SK-N-SH (cell line): ENCODE data around the gene NDUFB2. TPM values are rescaled to one million over a fixed set of nuclear protein-coding genes. Genes with fewer than 3 reads are reported as not detected.

Source experiments
- CTCF ChIA-PET: fragments of 300-600, 350-600 bp; formaldehyde crosslinking; extraction: SDS; loops from one replicate; lab custom pipeline; 2021; lab: Yijun Ruan, JAX
- POLR2A ChIA-PET: fragments of 350-600 bp; sonication (Branson Sonifier 250); formaldehyde crosslinking; extraction: SDS; loops from one replicate; lab custom pipeline; 2020; ENCODE audit warnings: antibody characterized with exemption, inconsistent platforms; lab: Yijun Ruan, JAX
- DNase-seq: peaks from one replicate; pipeline ENCODE4 v3.0.0; 2012
- H2AFZ ChIP-seq: fragments of 200-600 bp; sonication (generic); 2 replicates; pipeline ENCODE4 v1.8.1; 2016; ENCODE audit warnings: antibody characterized with exemption, mild to moderate bottlenecking, low read depth
- H3F3A ChIP-seq: fragments of 200-600 bp; sonication (generic); replicated peaks from 2 replicates; pipeline ENCODE3; 2016; ENCODE audit warnings: antibody characterized with exemption, mild to moderate bottlenecking; ENCODE audit not compliant: insufficient read depth
- H3K27ac ChIP-seq, 2 experiments: fragments of 200-500 bp in 1 of 2; fragments of 200-600 bp in 1 of 2; sonication (Bioruptor generic) in 1 of 2; sonication (generic), shearing (Covaris generic) in 1 of 2; 2 replicates each; pipeline versions ENCODE4 v1.5.1 to v1.6.1; 2014 to 2016; ENCODE audit warnings: low read depth in 2 of 2, inconsistent platforms in 1 of 2, low read length in 1 of 2, mild to moderate bottlenecking in 1 of 2, mixed read lengths in 1 of 2
- H3K27me3 ChIP-seq: fragments of 200-600 bp; sonication (generic), shearing (Covaris generic); 2 replicates; pipeline ENCODE4 v1.6.1; 2016; ENCODE audit warnings: mixed run types; ENCODE audit not compliant: insufficient read depth
- H3K36me3 ChIP-seq, 2 experiments: fragments of 200-500 bp in 1 of 2; fragments of 200-600 bp in 1 of 2; sonication (Bioruptor generic) in 1 of 2; sonication (generic) in 1 of 2; replicated peaks in 1 of 2; 2 replicates each; pipeline versions ENCODE3 to v1.5.1; 2014 to 2016; ENCODE audit warnings: low read length in 1 of 2, mild to moderate bottlenecking in 1 of 2; ENCODE audit not compliant: insufficient read depth in 2 of 2, control insufficient read depth in 1 of 2
- H3K4me1 ChIP-seq, 2 experiments: fragments of 200-500 bp in 1 of 2; fragments of 200-600 bp in 1 of 2; sonication (Bioruptor generic) in 1 of 2; sonication (generic), shearing (Covaris generic) in 1 of 2; 2 replicates each; pipeline versions ENCODE4 v1.5.1 to v1.6.1; 2014 to 2016; ENCODE audit warnings: low read depth in 1 of 2, low read length in 1 of 2, mixed run types in 1 of 2; ENCODE audit not compliant: insufficient read depth in 2 of 2, control insufficient read depth in 1 of 2
- H3K4me2 ChIP-seq: fragments of 200-600 bp; sonication (generic), shearing (Covaris generic); 2 replicates; pipeline ENCODE4 v1.6.1; 2017; ENCODE audit warnings: mixed run types
- H3K4me3 ChIP-seq, 2 experiments: fragments of 200-500 bp in 1 of 2; fragments of 200-600 bp in 1 of 2; sonication (Bioruptor generic) in 1 of 2; sonication (generic), shearing (Covaris generic) in 1 of 2; 2 replicates each; pipeline versions ENCODE4 v1.5.1 to v1.8.1; 2014 to 2016; ENCODE audit warnings: low read depth in 2 of 2, inconsistent platforms in 1 of 2, low read length in 1 of 2, mild to moderate bottlenecking in 1 of 2, mixed read lengths in 1 of 2, moderate library complexity in 1 of 2
- H3K79me2 ChIP-seq: fragments of 200-600 bp; sonication (generic); 2 replicates; pipeline ENCODE4 v1.8.1; 2017; ENCODE audit warnings: mild to moderate bottlenecking; ENCODE audit not compliant: insufficient read depth
- H3K9ac ChIP-seq: fragments of 200-600 bp; sonication (generic); 2 replicates; pipeline ENCODE4 v1.6.1; 2017; ENCODE audit warnings: mixed run types
- H3K9me2 ChIP-seq: fragments of 200-600 bp; sonication (generic); 2 replicates; pipeline ENCODE4 v1.6.1; 2017; ENCODE audit warnings: mixed run types
- H3K9me3 ChIP-seq: fragments of 200-600 bp; sonication (generic); 2 replicates; pipeline ENCODE4 v1.6.1; 2017; ENCODE audit warnings: mixed run types, mild to moderate bottlenecking, moderate library complexity
- H4K20me1 ChIP-seq: fragments of 200-600 bp; sonication (generic); 2 replicates; pipeline ENCODE4 v1.6.1; 2017; ENCODE audit warnings: mild to moderate bottlenecking, mixed run types; ENCODE audit not compliant: insufficient read depth
- CHD2 ChIP-seq: fragments of 150-350 bp; IDR thresholded peaks from 2 replicates; pipeline ENCODE4 v1.6.1; 2018; ENCODE audit warnings: low read length; ENCODE audit not compliant: partially characterized antibody
- ELF1 ChIP-seq: IDR thresholded peaks from 2 replicates; pipeline ENCODE4 v1.4.0; 2012
- EZH2phosphoT487 ChIP-seq: fragments of 200-600 bp; sonication (generic); IDR thresholded peaks from 2 replicates; pipeline ENCODE4 v1.6.1; 2017; ENCODE audit warnings: low read depth, mixed run types, mild to moderate bottlenecking, antibody characterized with exemption, moderate library complexity, borderline replicate concordance
- FOSL2 ChIP-seq: IDR thresholded peaks from 2 replicates; pipeline ENCODE4 v1.4.0; 2012; ENCODE audit warnings: low read depth, mild to moderate bottlenecking, moderate library complexity, borderline replicate concordance
- FOXM1 ChIP-seq: IDR thresholded peaks from 2 replicates; pipeline ENCODE4 v1.4.0; 2012; ENCODE audit warnings: low read depth, mild to moderate bottlenecking
- GATA2 ChIP-seq: sonication (generic); formaldehyde crosslinking; IDR thresholded peaks from 2 replicates; pipeline ENCODE4 v1.5.0; 2020; ENCODE audit warnings: mild to moderate bottlenecking, missing genetic modification reagents
- IRF3 ChIP-seq: fragments of 150-350 bp; IDR thresholded peaks from 2 replicates; pipeline ENCODE4 v1.6.1; 2016; ENCODE audit warnings: mild to moderate bottlenecking, low read depth, low read length
- JUND ChIP-seq: IDR thresholded peaks from 2 replicates; pipeline ENCODE4 v1.4.0; 2012
- MXI1 ChIP-seq: IDR thresholded peaks from 2 replicates; pipeline ENCODE4 v1.6.1; 2012; ENCODE audit warnings: mild to moderate bottlenecking, low read depth, low read length, improper control_type of control experiment
- NFIC ChIP-seq: IDR thresholded peaks from 2 replicates; pipeline ENCODE4 v1.4.0; 2012; ENCODE audit warnings: borderline replicate concordance
- PBX3 ChIP-seq: IDR thresholded peaks from 2 replicates; pipeline ENCODE4; 2012
- POLR2AphosphoS5 ChIP-seq: IDR thresholded peaks from 2 replicates; pipeline ENCODE4 v1.6.1; 2012; ENCODE audit warnings: low read depth, low read length
- REST ChIP-seq: IDR thresholded peaks from 2 replicates; pipeline ENCODE4 v1.6.1; 2012; ENCODE audit warnings: mild to moderate bottlenecking, low read depth, low read length, moderate library complexity
- RFX5 ChIP-seq: IDR thresholded peaks from 2 replicates; pipeline ENCODE4 v1.6.1; 2012; ENCODE audit warnings: mild to moderate bottlenecking, improper control_type of control experiment, low read length
- RXRA ChIP-seq: IDR thresholded peaks from 2 replicates; pipeline ENCODE4 v1.4.0; 2012; ENCODE audit warnings: low read depth, mild to moderate bottlenecking, borderline replicate concordance
- SMC3 ChIP-seq: IDR thresholded peaks from 2 replicates; pipeline ENCODE4 v1.6.1; 2012; ENCODE audit warnings: low read depth, low read length, improper control_type of control experiment
- TCF12 ChIP-seq: IDR thresholded peaks from 2 replicates; pipeline ENCODE4 v1.4.0; 2012
- USF1 ChIP-seq: IDR thresholded peaks from 2 replicates; pipeline ENCODE4 v1.4.0; 2012; ENCODE audit warnings: low read depth, borderline replicate concordance
- USF2 ChIP-seq: fragments of 150-350 bp; IDR thresholded peaks from 2 replicates; pipeline ENCODE4 v1.6.1; 2017; ENCODE audit warnings: antibody characterized with exemption, low read length, low read depth, borderline replicate concordance
- WGBS: methylation state at CpG from one replicate; pipeline ENCODE4 v1.1.6; 2017; ENCODE audit warnings: low lambda C conversion rate; 5-methylcytosine and 5-hydroxymethylcytosine counted together
- polyA plus RNA-seq, 3 experiments: library from polyadenylated mRNA; depleted of rRNA; stranded (reverse); fragments of >200 nt; gene quantifications; 2 replicates each; pipeline ENCODE4 v1.2.3, GENCODE V29; 2012

The NDUFB2 gene
- polyA plus RNA-seq, 1 of the 3 experiments (the other 2 are of a cell fraction): 1,214 TPM

- no peaks in the 10 kb centered on the region for H3K4me1 ChIP-seq
- CTCF ChIA-PET: interaction anchor here (1.0 to 2.9 kb wide), 6 partner anchors 11 to 168 kb away, joined by 3 to 15 read pairs (median 6); no protein-coding TSS in a partner anchor
- DNase-seq: no peak
These were observed 11.0 kb upstream of the NDUFB2 start for GRCh38 chr7:140685407-140686087.

More at GRCh38 chr7:140685407-140686087, 11.0 kb upstream of the NDUFB2 start:
- Histone ChIP-seq H3K79me2 (no peaks in the 10 kb centered on the region), H3K27ac (no peak overlapping the region), H4K20me1 (no peaks in the 10 kb centered on the region), H3K36me3 (peaks cover 5 to 8% of the 10 kb centered on the region in 2 experiments), H3K9ac (no peak overlapping the region), H3K4me3 (no peak overlapping the region), H3K27me3 (no peaks in the 10 kb centered on the region), H3K4me2 (no peak overlapping the region), H3K9me2 (no peaks in the 10 kb centered on the region), H3K9me3 (no peaks in the 10 kb centered on the region), H3F3A (no peaks in the 10 kb centered on the region), H2AFZ (no peak overlapping the region)
- TF ChIP-seq POLR2AphosphoS5: no peak
- no peak for TF ChIP-seq ELF1
- TF ChIP-seq PBX3: no peak
- TF ChIP-seq EZH2phosphoT487: no peak
- no peak for TF ChIP-seq JUND
- no peak for TF ChIP-seq NFIC
- no peak for TF ChIP-seq RFX5
- TF ChIP-seq FOXM1: no peak
- no peak for TF ChIP-seq GATA2
- TF ChIP-seq CHD2: no peak
- TF ChIP-seq REST: no peak
- no peak for TF ChIP-seq USF2
- TF ChIP-seq FOSL2: no peak
- no peak for TF ChIP-seq USF1
- TF ChIP-seq TCF12: no peak
- TF ChIP-seq MXI1: no peak
- no peak for TF ChIP-seq SMC3
- no peak for TF ChIP-seq RXRA
- TF ChIP-seq IRF3: no peak
- POLR2A ChIA-PET: interaction anchor here (0.7 to 1.6 kb wide), 2 partner anchors 11 to 234 kb away, joined by 3 to 10 read pairs; partner anchors contain the start of gene NDUFB2
- 90% methylated on average over 10 of the region's 10 CpGs for WGBS
